SKM-1 treated with dmso at 0.1 percent for 144 hours (cell line): ENCODE data around the gene DOC2A.

ENCODE experiments used
- DNase-seq: peaks from one replicate; lab custom pipeline; 2025; ENCODE audit not compliant: unreplicated experiment; lab: John Stamatoyannopoulos, UW

DOC2A gene

GRCh38 chr16:30005341-30006094 lies 5.3 kb downstream of the DOC2A start:
- peak; percentile 39 for DNase-seq

GRCh38 chr16:30004811-30005242 lies 6.0 kb downstream of the DOC2A start:
- no peak for DNase-seq

GRCh38 chr16:30004424-30004776 lies 6.4 kb downstream of the DOC2A start:
- no peak for DNase-seq

GRCh38 chr16:30003670-30004423 lies 7.0 kb downstream of the DOC2A start:
- DNase-seq = no peak

- DNase-seq = no peak
Observed at GRCh38 chr16:30002614-30003346, 8.0 kb downstream of the DOC2A start.

- no peak for DNase-seq
Observed at GRCh38 chr16:30000735-30001631, 9.8 kb downstream of the DOC2A start.

- no peak for DNase-seq
Observed at GRCh38 chr16:29999605-30000004, 11.2 kb downstream of the DOC2A start.

- DNase-seq = no peak
Observed at GRCh38 chr16:29996766-29997250, 14.0 kb downstream of the DOC2A start.

GRCh38 chr16:29995911-29996765 lies 14.7 kb downstream of the DOC2A start, which contains the start of gene INO80E:
Gene INO80E (plus strand): TSS chr16:29996241. CDS start chr16:29996311, 70 bp downstream.
- peak; percentile 92 for DNase-seq

GRCh38 chr16:29995324-29995910 lies 15.4 kb downstream of the DOC2A start, which contains the start of gene HIRIP3:
Gene HIRIP3 (minus strand): TSS chr16:29995617. CDS start chr16:29995605, 12 bp downstream.
- peak; percentile 79 for DNase-seq

- DNase-seq = no peak
Observed at GRCh38 chr16:29994600-29995323, 16.1 kb downstream of the DOC2A start.

GRCh38 chr16:29993903-29994599 lies 16.8 kb downstream of the DOC2A start:
- DNase-seq = no peak

GRCh38 chr16:29993191-29993902 lies 17.5 kb downstream of the DOC2A start:
- DNase-seq = no peak

GRCh38 chr16:29992344-29992967 lies 18.4 kb downstream of the DOC2A start:
- DNase-seq = no peak

- no peak for DNase-seq
Observed at GRCh38 chr16:29991571-29991904, 19.3 kb downstream of the DOC2A start.

- no peak for DNase-seq
Observed at GRCh38 chr16:29990883-29991570, 19.8 kb downstream of the DOC2A start.
